Fibroblast of skin of left quadriceps (primary cell): ENCODE measurements around the gene LBHD2.

Experiments
- DNase-seq, 2 experiments: peaks; one replicate each; pipeline ENCODE4 v3.0.0-alpha.2; 2013; ENCODE audit warnings: low read depth in 2 of 2

Gene LBHD2

DNA sequence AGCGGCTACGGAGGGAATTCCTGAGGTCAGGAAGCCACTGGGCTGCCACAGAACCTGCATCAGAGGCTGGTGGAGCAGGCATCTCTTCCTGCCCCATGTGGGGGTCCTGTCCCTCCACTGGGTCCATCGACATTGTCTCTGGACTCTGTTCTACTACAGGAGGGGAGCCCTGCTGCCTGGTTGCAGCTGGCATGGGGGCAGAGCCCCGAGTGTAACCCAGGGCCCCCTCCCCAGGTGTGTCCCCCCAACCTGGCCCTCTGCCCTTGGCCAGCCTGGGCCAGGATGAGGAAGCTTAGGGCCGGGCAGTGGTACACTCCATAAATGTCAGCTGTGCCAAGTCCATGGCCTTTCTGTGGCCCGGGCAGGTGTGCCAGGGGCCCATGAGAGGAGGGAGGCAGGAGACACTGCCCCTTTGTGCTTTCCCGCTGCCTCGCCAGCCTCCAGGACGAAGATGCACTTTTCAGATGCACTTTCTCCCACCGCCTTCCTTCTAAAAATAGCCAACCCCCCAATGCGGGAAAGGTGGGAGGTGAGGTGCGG is 6.5 kb downstream of the LBHD2 start:
- DNase-seq = no peak

DNA sequence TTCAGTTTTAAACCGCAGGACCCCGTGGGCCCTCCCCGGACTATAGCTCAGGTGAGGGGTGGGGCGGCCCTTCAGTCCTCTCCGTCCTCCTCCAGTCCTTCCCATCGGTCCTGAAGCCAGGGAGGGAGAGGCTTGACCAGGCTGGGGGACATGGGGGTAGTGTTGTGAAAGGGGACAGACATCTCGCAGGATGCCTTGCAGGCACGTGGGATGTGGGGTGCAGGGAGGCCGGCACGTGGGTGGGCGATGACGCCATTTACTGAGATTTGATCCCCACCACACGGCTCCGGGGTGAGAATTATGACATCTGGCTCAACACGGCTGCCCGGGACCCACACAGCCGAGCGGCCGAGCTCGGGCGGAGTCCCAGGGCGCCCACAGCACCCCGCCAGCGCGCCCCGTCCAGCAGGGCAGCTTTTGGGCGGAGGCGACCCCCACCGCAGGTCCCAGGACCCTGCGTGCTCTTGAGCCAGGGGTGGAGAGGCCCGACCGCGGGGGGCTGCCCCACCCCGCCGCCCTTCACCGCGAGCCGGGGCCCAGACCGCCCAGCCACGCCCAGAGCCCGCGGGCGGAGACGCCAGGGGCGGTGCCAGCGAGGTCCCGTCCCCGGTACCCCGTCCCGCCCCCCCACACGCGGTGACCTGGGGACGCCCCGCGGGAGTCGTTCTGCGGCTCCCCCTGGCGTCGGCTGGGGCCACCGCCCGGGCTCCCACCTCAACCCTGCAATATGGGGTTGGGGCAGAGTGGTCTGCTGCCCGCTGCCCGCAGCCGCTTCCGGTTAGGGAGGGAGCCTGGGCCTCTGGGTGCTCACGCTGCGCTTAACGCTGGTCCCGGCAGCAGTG is 7.3 kb downstream of the LBHD2 start:
- no peak for DNase-seq

GRCh38 chr14:103091883-103092222 is 7.8 kb downstream of the LBHD2 start:
- DNase-seq = no peak

- DNase-seq = no peak
Measured at GRCh38 chr14:103093856-103094405, 9.9 kb downstream of the LBHD2 start.

GRCh38 chr14:103094406-103095209 is 10.6 kb downstream of the LBHD2 start, which contains the start of gene EXOC3L4:
TSS of gene EXOC3L4 (plus strand) at chr14:103094725. CDS start at chr14:103100220, 5,495 bp downstream.
- DNase-seq = no peak

DNA sequence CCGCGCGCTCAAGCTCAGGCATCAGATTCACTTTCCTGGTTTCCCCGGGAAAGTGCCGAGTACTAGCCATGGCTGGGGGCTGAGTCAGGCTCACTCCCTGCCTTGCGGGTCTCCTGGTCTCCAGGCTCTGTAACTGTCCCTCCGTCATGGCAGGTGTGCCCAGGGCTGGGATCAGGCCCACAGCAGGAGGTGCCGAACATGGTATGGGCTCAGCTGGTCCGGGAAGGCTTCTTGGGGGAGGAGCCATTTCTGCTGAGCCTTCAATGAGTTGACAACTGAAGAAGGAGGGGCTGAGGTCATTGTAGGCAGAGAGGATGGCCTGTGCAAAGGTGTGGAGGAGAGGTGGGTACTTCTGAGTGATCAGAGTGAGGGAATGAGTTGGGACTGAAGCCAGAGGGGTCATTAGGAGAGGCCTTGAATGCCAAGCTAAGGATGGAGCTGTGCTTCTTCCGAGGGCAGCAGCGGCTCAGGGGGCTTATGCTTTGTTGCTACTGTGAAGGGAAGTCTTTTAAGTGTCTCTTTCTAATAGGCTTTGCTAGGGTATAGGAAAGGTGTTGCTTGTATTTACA is 11.3 kb downstream of the LBHD2 start:
- DNase-seq = no peak

GRCh38 chr14:103096387-103096786 is 12.4 kb downstream of the LBHD2 start:
- no peak for DNase-seq

DNA sequence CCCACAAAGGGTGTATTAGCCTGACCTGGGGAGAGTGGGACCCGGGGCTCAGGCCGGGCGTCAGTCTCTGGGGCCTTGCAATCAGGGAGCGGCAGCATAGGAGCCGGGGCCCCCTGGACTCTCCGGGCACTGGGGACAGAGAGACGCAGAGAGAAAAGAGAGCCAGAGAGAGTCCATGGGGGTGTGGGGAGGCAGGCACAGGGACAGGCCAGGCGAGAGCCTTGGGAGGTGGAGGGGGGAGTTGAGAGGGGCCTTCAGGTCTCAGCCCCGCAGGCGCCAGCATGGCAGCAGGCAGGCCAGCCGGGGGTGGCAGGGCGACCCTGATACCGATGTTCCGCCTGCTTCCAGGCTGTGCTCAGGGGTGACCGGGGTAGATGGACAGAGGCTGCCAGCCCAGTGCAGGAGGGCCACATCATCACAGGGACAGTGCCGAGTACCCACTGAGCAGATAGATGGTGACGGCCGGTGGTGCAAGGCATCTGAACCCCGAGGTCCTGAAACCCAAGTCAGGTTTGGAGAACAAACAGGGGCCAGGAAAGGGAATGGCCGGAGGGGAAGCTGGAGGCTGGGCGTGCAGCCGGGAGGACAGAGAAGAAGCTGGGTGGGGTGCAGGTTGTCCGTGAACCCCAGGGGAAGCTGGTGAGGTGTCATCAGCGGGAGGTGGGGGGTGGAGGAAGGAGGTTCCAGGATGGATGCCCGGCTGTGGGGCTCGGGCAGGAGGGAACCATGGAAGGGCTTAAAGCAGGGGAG is 13.4 kb downstream of the LBHD2 start:
- DNase-seq = no peak

DNA sequence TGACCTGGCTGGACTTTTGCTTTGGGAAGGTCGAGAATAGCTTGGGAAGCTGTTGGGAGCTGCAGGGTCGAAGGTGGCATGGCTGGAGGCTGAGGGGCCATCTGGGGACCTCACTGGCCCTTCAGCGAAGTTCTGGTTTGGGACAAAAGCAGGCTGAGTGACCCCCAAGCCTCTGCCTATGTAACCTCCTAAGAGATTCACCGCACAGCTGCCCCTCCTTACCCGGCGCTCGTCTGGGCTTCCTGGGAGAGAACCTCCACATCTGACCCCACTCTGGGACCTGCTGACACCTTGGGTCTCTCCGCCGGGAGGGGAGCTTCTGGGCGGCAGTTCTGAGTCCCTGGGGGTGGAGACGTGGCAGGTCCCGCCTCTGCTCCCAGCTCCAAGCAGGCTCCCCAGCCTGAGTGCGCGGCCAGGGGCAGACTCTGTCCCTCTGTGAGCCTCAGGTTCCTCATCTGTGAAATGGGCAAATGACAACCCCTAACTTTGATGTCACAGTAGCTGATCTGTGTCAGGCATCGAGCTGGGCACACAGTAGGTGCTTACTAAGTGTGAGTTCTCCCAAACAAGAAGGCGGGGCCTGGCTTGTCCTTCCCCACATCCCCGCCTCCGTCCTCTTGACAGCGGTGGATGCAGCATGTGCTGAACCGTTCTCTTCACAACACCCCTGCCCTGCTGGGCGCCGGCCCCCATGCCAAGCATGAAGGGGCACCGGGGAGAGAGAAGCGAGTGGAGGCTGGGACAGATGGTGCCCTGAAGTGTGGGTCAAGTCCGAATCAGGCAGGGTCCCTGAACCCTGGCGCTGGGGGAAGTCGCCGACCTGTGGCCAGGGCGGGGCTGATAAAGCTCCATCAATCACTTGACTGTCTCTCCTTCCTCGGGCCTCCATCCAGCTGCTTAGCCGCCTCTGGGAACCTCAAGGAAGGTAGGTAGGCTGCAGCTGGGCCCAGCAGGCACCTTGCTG is 14.3 kb downstream of the LBHD2 start:
- no peak for DNase-seq

- DNase-seq = no peak
Measured at GRCh38 chr14:103099081-103099732, 15.2 kb downstream of the LBHD2 start.

DNA sequence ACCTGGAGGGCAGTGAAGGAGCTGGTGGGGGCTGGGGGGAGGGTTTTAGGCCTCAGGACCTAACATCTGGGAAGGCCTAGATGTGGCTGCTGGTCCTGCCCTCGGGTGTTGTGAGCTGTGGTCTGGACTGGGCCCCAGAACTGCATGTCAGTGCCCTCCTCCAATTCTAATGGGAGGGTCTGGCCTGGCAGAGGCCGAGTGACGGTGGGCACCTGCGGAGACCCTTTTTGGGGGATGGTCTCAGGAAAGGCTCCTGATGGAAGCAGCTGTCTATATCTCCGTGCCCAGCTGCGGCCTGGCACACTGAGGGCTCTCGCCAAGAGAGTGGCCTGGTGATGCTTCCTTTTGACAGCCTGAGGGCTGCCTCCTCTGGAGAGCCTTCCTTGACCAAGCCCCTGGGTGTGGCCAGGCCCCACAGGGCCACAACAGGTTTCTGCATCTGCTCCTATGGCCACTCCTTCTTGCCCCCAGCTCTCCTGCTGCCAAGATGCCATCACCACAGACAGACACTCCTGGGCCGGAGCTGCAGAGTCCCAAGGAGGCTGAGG is 15.8 kb downstream of the LBHD2 start:
- no peak for DNase-seq

GRCh38 chr14:103100281-103101121 is 16.5 kb downstream of the LBHD2 start:
- no peak for DNase-seq

- DNase-seq = no peak
Measured at GRCh38 chr14:103101257-103101962, 17.4 kb downstream of the LBHD2 start.

DNA sequence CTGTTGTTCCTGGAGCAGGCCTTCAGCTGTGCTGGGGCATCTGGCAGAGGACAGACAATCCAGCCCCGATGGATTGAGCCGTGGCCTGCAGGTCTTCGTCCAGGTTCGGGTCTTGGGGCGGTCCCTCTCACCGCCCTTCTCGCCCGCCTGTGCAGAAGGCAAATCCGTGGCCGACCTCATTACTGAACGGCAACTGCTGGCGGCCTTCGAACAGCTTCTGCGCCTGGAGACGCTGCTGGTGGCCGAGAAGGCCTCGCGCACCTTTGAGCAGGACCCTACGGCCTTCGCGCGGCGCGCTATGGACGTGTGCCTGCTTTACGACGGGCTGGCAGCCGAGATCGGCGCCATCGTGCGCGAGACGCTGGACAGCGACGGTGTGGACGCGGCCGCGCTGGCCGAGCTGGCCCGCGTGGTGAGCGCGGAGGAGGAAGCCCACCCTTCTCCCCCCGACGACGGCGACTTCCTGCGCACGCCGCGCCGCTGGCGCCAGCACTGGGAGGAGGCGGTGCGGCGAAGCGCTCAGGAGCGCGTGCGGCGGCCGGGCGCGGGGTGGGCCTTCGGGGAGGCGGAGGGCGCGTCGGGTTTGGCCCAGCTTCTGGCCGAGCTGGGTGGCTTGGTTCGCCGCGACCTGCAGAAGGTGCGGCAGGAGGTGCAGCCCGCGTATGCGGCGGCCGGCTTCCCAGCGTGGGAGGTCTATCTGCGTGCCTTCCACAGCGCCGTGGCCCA is 18.1 kb downstream of the LBHD2 start:
- no peak for DNase-seq

DNA sequence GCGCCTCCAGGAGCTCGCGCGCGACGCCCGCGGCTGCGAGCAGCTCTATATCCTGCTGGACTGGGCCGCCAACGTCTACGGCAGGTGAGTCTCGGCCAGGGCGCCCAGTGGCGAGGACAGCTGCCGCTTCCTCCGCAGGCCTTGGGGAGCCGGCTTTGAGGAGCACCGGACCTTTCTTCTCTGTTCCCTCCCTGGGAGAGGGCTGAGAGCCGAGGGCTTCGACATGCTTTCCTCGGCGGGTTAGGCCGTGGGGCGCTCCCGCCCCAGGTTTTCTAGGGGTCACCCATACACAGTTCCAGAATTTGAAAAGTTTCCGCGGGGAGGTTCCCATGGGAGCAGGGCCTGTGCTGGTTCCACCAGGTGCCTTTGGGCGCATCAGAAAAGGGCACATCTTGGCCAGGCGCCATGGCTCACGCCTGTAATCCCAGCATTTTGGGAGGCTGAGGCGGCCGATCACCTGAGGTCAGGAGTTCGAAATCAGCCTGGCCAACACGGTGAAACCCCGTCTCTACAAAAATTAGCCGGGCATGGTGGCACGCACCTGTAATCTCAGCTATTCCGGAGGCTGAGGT is 18.8 kb downstream of the LBHD2 start:
- no peak for DNase-seq

GRCh38 chr14:103103461-103104388 is 19.7 kb downstream of the LBHD2 start:
- DNase-seq = no peak
